Lower leg skin (tissue), 4 donors: ENCODE data around the gene SAMD4B. TPM values are rescaled to one million over a fixed set of nuclear protein-coding genes. Genes with fewer than 3 reads are reported as not detected.

Experiments
- DNase-seq, 2 donors: peaks; one replicate each; pipeline ENCODE4 v3.0.0-alpha.2; 2019; ENCODE audit warnings: low spot score in 2 of 2
- H3K4me3 ChIP-seq: fragments of 200-600 bp; sonication (generic); 2 replicates; pipeline ENCODE4 v1.5.1; 2017; ENCODE audit warnings: mild to moderate bottlenecking, low read depth; ENCODE audit not compliant: poor library complexity, severe bottlenecking
- POLR2A ChIP-seq, 2 donors: fragments of 450-650 bp; IDR thresholded peaks; one replicate each; pipeline ENCODE4 v1.6.1; 2016 to 2017; ENCODE audit warnings: antibody characterized with exemption in 2 of 2, mild to moderate bottlenecking in 1 of 2, moderate library complexity in 1 of 2
- whole genome bisulfite sequencing, 2 donors: methylation state at CpG; one replicate each; pipeline ENCODE4 v1.1.5; 2018; 5-methylcytosine and 5-hydroxymethylcytosine counted together
- intact Hi-C: fragments of 100-400 bp; cut with DNase I; formaldehyde crosslinking; loops from one replicate; pipeline ENCODE4 v1.15.0; 2023; ENCODE audit warnings: low total_unique reads
- total RNA-seq, 4 donors: library from RNA; depleted of rRNA; stranded (reverse); fragments of >200 nt; gene quantifications; one replicate each; pipeline ENCODE4 v1.1.0, GENCODE V29; 2016
- TF ChIP-seq, protein P1 (sequence below), 3 donors: fragments of 450-650 bp; IDR thresholded peaks; one replicate each; pipeline ENCODE4 v1.5.1; 2016; ENCODE audit warnings: antibody characterized with exemption in 3 of 3, mild to moderate bottlenecking in 3 of 3, moderate library complexity in 2 of 3

Gene SAMD4B
- total RNA-seq, 4 donors from 2014 or later: 102 to 132 (median 118) TPM

DNA sequence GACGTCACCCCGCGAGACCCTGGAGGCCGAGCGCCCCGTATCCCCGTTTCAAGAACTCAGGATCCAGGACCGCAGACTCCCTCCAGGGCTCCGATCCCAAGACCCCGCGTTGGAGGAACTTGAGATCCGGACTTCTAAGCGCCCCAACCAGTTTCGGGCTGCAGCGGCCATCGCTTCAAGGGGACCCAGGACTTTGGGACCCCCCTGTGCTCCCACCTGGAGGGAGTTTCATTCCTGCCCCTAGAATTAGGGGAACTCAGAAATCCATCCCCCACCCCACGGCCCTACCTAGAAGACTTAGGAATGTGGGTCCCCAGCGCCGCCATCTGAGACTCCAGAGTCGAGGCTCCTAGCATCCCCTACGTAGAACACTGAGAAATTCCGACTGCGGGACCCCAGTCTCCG is 70.6 kb downstream of the SAMD4B start:
- H3K4me3 ChIP-seq: peak overlapping the region; percentile 68
- TF ChIP-seq, protein P1, sequence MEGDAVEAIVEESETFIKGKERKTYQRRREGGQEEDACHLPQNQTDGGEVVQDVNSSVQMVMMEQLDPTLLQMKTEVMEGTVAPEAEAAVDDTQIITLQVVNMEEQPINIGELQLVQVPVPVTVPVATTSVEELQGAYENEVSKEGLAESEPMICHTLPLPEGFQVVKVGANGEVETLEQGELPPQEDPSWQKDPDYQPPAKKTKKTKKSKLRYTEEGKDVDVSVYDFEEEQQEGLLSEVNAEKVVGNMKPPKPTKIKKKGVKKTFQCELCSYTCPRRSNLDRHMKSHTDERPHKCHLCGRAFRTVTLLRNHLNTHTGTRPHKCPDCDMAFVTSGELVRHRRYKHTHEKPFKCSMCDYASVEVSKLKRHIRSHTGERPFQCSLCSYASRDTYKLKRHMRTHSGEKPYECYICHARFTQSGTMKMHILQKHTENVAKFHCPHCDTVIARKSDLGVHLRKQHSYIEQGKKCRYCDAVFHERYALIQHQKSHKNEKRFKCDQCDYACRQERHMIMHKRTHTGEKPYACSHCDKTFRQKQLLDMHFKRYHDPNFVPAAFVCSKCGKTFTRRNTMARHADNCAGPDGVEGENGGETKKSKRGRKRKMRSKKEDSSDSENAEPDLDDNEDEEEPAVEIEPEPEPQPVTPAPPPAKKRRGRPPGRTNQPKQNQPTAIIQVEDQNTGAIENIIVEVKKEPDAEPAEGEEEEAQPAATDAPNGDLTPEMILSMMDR (IDR thresholded peaks at IDR 0.05): peak in 1 of 3 donors; percentile 70
- TF ChIP-seq POLR2A (IDR thresholded peaks at IDR 0.05): no peak
- 0 to 1% methylated on average over 7 to 18 of the region's 24 CpGs for WGBS, 2 donors
- peak; percentile 87 to 93 for DNase-seq
- intact Hi-C loops: no loop called here

- intact Hi-C loops: no loop called here
Measured at GRCh38 chr19:39413272-39413910, 71.2 kb downstream of the SAMD4B start.

DNA sequence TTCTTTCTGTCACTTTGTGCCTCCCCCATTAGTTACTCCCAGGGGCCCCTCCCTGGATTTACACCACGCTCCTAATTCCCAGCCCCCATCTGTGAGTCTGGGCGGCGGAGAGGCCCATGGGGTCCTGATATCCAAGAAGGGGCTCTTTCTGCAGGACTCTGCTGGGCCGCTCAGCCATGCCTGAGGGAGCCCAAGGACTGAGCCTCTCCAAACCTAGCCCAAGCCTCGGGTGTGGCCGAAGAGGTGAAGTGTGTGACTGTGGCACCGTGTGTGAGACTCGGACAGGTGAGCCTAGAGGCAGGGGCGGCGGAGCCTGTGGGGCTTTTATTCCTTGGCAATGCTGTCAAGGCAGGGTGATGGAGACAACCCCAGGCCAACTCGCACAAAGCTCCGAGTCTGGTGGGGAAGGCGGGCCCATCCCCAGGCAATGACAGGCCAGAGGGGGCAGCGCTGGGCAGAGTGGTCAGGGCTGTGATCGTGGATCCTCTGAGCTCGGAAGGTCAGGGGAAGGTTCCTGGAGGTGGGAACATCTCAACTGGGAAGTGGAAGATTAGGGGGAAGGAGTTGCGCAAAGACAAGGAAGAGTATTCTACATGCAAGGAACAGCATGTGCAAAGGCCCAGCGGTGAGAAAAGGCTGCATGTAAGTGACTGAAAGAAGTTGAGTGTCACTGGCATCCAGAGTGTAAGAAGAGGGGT is 71.8 kb downstream of the SAMD4B start:
- peak overlapping the region; percentile 68 for H3K4me3 ChIP-seq
- DNase-seq: peak; percentile 42 to 92
- intact Hi-C loops: no loop called here
- TF ChIP-seq POLR2A (IDR thresholded peaks at IDR 0.05): no peak
- TF ChIP-seq, protein P1 (IDR thresholded peaks at IDR 0.05): no peak
- WGBS, 2 donors: 53 to 55% methylated on average over 18 of the region's 18 CpGs

More at GRCh38 chr19:39413272-39413910, 71.2 kb downstream of the SAMD4B start:
- DNase-seq: peak; percentile 59 to 95
- TF ChIP-seq, protein P1 (IDR thresholded peaks at IDR 0.05): no peak
- no peak for TF ChIP-seq POLR2A (IDR thresholded peaks at IDR 0.05)
- WGBS, 2 donors: 1 to 2% methylated on average over 30 to 42 of the region's 54 CpGs
- peak overlapping the region; percentile 68 for H3K4me3 ChIP-seq

- TF ChIP-seq POLR2A (IDR thresholded peaks at IDR 0.05): no peak
- TF ChIP-seq, protein P1 (IDR thresholded peaks at IDR 0.05): no peak
- intact Hi-C loops: no loop called here
- 70 to 73% methylated on average over 29 to 35 of the region's 35 CpGs for WGBS, 2 donors
- DNase-seq: no peak
- H3K4me3 ChIP-seq: no peak overlapping the region
Measured at GRCh38 chr19:39415111-39416046, 73.2 kb downstream of the SAMD4B start.

GRCh38 chr19:39416152-39417120 is 74.2 kb downstream of the SAMD4B start:
- DNase-seq: no peak
- H3K4me3 ChIP-seq: no peak overlapping the region
- intact Hi-C loops: no loop called here
- 82 to 85% methylated on average over 27 of the region's 27 CpGs for WGBS, 2 donors
- TF ChIP-seq, protein P1 (IDR thresholded peaks at IDR 0.05): no peak
- TF ChIP-seq POLR2A (IDR thresholded peaks at IDR 0.05): no peak
